Measurements from ENCODE around the gene CACNA1A.

- TF ChIP-seq, protein P1, sequence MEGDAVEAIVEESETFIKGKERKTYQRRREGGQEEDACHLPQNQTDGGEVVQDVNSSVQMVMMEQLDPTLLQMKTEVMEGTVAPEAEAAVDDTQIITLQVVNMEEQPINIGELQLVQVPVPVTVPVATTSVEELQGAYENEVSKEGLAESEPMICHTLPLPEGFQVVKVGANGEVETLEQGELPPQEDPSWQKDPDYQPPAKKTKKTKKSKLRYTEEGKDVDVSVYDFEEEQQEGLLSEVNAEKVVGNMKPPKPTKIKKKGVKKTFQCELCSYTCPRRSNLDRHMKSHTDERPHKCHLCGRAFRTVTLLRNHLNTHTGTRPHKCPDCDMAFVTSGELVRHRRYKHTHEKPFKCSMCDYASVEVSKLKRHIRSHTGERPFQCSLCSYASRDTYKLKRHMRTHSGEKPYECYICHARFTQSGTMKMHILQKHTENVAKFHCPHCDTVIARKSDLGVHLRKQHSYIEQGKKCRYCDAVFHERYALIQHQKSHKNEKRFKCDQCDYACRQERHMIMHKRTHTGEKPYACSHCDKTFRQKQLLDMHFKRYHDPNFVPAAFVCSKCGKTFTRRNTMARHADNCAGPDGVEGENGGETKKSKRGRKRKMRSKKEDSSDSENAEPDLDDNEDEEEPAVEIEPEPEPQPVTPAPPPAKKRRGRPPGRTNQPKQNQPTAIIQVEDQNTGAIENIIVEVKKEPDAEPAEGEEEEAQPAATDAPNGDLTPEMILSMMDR (conservative IDR thresholded peaks at IDR 0.05; ENCODE audit: low read depth, low read length): no peak
- TF ChIP-seq, protein P2, sequence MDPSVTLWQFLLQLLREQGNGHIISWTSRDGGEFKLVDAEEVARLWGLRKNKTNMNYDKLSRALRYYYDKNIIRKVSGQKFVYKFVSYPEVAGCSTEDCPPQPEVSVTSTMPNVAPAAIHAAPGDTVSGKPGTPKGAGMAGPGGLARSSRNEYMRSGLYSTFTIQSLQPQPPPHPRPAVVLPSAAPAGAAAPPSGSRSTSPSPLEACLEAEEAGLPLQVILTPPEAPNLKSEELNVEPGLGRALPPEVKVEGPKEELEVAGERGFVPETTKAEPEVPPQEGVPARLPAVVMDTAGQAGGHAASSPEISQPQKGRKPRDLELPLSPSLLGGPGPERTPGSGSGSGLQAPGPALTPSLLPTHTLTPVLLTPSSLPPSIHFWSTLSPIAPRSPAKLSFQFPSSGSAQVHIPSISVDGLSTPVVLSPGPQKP (IDR thresholded peaks at IDR 0.05; ENCODE audit: borderline replicate concordance, low read depth, low read length): no peak
- TF ChIP-seq NFE2L2 (IDR thresholded peaks at IDR 0.05; ENCODE audit: low read depth, low read length) (no peak), MXI1 (IDR thresholded peaks at IDR 0.05; ENCODE audit: borderline replicate concordance, low read depth, low read length) (no peak), BHLHE40 (IDR thresholded peaks at IDR 0.05; ENCODE audit: low read depth, low read length) (peak; percentile 48; the same call in 1 of the 2 replicates), POLR2A (IDR thresholded peaks at IDR 0.05; ENCODE audit: low read depth, low read length) (no peak), CEBPB (IDR thresholded peaks at IDR 0.05; ENCODE audit: low read depth, low read length) (peak; percentile 20; the same call in 1 of the 2 replicates), RAD21 (IDR thresholded peaks at IDR 0.05; ENCODE audit: low read length) (peak; percentile 33; the same call in 1 of the 2 replicates), SMC3 (IDR thresholded peaks at IDR 0.05; ENCODE audit: low read depth, low read length) (no peak), RFX5 (IDR thresholded peaks at IDR 0.05; ENCODE audit: low read depth, low read length) (no peak)
These were observed 342.5 kb downstream of the CACNA1A start for GRCh38 chr19:13163609-13164342.

All from IMR-90 (cell line).